Measurements from ENCODE around the gene DDTL.
A peak's percentile ranks its signal among the peaks of the same experiment; 100 is the strongest.
"Not testable (repeated sequence)": the region's sequence is repeated elsewhere in the genome, so short reads cannot be mapped to it uniquely, and the experiment has no call there.

DDTL gene

DNA sequence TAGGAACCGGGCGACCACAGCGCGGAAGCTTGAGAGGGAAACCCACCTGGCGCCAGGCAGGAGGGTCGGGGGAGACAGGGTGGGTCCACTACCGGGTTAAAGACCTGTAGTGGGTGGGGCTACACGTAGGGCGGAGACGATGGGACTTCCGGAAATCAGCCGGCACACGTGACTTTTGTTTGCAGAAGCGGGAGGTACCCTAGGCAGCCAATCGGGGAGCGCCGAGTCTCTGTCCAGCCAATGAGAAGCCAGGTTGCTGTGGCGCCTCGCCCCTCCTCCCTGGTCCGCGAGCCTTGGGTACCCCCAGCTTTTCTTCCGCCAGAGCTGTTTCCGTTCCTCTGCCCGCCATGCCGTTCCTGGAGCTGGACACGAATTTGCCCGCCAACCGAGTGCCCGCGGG lies at the start of gene DDTL:
DDTL (plus strand) TSS at position 321 of the 400 bp plus-strand sequence; CDS start at position 348, 27 bp downstream.
- not testable (repeated sequence) for DNase-seq (ENCODE audit: low read depth, low spot score)

DNA sequence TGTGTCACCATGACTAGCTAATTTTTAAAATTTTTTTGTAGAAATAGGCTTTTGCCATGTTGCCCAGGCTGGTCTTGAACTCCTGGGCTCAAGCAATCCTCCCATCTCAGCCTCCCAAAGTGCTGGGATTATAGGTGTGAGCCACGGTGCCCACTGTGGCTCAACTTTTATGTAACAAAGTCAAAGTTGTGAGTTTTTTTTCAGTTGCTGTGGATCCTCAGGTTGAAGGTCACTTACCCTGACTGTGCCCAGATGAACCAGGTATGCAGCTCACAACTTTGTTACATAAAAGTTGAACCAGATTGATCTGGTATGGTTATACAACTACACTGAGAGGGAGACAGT lies 46.4 kb upstream of the DDTL start:
- DNase-seq (ENCODE audit: low read depth, low spot score) = not testable (repeated sequence)

DNA sequence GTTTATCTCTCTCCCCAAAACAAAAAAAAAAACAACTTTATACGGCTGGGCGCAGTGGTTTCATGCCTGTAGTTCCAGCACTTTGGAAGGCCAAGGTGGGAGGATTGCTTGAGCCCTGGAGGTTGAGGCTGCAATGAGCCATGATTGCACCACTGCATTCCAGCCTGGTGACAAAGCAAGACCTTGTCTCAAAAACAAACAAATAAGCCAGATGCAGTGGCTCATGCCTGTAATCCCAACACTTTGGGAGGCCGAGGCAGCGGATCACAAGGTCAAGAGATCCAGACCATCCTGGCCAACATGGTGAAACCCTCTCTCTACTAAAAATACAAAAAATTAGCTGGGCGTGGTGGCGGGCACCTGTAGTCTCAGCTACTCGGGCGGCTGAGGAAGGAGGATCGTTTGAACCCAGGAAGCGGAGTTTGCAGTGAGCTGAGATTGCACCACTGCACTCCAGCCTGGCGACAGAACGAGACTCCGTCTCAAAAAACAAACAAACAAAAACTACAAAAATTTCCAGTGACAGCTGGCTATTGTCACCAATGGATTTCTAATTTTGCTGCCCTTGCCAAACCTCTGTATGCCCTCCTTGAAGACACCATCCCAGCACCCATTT lies 45.0 kb upstream of the DDTL start:
- DNase-seq (ENCODE audit: low read depth, low spot score) = not testable (repeated sequence)

DNA sequence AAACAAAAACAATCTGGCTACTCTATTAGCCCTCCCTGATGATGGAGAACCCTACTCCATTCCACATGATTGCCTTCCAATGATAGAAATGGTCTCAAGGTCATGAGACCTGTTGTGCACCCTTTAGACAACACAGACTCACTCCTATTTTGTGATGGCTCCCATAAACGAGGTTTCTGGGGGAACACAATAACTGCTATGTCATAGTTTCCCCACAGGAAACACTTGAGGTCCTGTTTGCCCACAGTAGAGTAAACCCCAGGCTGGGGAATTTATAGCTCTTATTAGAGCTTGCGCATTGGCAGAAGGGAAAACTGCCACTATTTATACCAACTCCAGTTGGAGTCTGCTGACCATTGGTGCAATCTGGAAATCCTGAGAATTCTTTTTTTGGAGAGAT lies 43.8 kb upstream of the DDTL start:
- no peak for DNase-seq (ENCODE audit: low read depth, low spot score)

DNA sequence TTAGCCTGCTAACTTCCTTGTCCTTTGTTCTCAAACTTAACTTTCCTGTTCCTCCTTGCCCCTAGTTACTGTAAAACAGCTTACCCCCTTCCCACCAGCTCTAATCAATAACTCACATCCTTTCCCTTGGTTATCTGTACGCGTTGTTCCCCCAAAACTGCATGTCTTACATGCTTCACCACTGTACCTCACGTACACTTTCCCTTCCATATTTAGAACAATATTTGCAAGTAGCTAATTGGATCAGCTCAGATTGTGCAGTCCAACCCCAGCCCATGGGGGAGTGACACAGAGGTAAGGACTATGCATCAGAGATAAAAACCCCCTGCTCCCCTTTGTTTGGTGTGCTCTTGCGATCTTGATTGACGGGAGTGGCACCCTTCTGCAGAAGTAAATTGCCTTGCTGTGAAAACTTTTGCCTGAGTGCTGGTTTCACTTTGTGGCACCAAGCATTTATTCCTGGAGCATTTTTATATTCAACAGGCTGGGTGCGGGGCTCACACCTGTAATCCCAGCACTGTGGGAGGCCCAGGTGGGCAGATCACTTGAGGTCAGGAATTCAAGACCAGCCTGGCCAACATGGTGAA lies 41.6 kb upstream of the DDTL start:
- no peak for DNase-seq (ENCODE audit: low read depth, low spot score)

DNA sequence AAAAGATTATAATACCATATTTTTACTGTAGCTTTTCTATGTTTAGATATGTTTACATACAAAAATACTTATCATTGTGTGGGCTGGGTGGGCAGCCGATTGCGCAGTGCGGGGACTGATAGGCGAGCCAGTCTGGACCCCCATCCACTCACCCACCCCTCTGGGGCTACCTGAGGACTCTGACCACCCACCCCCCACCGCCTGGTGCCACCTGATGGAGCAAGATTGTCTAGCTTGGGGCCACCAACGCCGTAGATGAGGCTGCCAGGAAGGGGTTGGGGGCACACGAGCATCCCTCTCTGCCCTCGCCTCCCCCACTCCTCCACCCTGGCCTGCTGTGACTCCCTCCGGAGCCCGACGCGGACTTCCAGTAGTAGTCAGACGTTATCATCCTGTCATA lies 40.1 kb upstream of the DDTL start:
- DNase-seq (ENCODE audit: low read depth, low spot score) = no peak

DNA sequence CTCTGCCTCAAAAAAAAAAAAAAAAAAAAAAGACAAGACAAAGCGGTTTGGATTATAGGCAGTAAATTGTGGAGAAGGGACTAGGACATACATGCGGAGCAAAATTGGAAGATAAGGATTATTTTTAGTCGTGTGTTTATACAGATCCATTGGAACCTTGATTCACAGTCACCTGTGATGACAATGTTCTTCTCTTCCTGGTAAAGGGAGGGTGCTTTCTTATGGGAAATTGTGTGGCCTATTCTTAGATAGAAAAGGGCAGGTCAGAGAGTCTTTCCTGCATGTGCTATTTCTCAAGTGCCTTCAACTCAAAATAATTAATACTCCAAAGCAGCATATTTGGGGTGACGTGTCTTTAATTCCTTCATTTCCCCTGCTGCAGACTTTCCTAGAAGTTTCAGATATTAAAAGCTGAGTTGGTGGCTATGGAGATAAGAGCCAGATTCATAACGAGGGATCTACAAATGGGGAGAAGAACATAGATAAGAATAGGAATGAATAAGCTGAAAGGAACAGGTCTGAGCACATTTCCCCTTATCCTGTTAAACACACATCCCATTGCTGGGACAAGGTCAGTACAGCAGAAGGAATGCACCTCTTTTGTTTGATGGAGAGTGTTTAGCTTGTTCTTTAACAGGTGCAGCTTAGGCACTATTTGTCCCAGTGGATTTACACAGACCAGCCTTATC lies 28.2 kb upstream of the DDTL start:
- DNase-seq (ENCODE audit: low read depth, low spot score) = no peak

DNA sequence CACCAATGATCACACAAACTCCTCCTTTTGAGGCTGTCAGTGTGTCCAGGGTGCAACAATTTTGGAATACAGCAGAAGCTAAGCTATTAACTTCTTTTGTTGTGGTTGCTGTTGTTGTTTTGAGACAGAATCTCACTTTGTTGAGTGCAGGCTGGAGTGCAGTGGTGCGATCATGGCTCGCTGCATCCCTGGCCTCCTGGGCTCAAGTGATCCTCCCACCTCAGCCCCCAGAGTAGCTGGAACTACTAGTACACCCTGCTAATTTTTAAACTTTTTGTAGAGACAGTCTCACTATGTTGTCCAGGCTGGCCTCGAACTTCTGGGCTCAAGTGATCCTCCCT lies 27.7 kb upstream of the DDTL start:
- DNase-seq (ENCODE audit: low read depth, low spot score) = no peak

DNA sequence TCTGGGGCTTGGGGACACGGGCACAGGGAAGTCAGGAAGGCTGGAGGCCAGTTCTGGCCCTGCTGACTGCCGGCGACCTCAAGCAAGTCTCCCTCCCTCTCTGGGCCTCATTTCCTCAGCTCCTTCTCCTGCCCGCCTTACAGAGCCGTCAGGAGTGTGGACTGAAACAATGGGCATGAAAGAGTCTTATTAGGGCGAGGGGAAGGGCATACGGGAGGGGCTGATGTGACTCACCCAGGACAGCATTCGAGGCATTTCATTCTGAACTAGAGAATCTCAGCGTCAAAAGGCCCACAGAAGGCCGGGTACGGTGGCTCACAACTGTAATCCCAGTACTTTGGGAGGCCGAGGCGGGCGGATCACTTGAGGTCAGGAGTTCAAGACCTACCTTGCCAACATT lies 26.5 kb upstream of the DDTL start:
- not testable (repeated sequence) for DNase-seq (ENCODE audit: low read depth, low spot score)

DNA sequence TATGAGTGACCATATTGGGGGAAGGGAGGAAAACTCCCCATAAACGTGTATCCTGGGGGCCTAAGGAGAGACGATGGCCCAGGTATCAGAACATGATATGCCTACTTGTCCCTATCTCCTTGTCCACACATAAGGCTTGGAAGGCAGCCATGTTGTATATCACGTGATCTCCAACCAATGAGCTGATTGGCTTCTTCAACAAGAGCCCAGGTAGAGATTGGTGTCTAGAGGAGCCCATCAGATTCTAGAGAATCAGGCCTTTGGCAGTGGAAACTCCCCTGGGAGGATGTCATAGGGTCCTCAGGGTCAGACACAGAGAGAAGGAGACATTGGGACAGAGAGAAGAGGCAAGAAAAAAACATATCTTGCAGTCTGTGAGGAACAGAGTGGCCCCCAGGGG lies 19.3 kb upstream of the DDTL start:
- DNase-seq (ENCODE audit: low read depth, low spot score) = not testable (repeated sequence)

DNA sequence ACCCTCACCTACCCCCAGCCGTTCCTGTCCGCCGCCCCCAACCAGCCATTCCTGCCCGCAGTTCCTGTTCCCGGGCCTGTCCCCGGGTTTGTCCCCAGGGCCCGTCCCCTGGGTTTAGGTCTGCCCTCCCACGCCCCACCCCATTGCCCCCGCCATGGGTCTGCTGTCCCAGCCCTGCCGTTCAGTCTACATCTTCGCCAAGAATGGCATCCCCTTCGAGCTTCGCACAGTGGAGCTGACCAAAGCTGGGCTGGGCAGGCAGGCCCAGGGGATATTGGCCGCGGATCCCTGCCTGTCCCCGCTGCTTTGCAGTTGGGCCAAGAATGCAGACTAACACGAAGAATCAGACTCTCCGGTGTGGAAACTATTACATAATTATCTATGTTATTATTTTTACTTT lies 16.9 kb upstream of the DDTL start:
- not testable (repeated sequence) for DNase-seq (ENCODE audit: low read depth, low spot score)

DNA sequence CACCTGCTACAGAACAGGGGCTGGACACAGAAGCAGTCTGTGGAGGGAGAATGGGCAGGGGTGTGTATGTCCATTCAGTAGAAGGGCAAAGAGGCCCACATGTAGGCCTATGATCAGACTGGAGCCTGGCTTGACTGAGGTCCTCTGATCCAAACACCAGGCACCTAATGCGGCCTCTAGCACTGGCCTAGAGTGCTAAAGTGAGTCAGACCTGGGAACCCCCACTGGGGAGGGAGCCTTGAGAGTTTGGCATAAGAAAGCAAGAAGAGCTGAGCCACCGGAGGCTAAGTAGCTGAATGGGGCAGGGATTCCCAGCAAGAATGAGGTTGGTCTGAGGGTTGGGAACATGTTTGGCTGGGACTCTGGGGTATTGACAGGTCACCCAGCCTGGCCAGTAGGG lies 15.3 kb upstream of the DDTL start:
- DNase-seq (ENCODE audit: low read depth, low spot score) = not testable (repeated sequence)

DNA sequence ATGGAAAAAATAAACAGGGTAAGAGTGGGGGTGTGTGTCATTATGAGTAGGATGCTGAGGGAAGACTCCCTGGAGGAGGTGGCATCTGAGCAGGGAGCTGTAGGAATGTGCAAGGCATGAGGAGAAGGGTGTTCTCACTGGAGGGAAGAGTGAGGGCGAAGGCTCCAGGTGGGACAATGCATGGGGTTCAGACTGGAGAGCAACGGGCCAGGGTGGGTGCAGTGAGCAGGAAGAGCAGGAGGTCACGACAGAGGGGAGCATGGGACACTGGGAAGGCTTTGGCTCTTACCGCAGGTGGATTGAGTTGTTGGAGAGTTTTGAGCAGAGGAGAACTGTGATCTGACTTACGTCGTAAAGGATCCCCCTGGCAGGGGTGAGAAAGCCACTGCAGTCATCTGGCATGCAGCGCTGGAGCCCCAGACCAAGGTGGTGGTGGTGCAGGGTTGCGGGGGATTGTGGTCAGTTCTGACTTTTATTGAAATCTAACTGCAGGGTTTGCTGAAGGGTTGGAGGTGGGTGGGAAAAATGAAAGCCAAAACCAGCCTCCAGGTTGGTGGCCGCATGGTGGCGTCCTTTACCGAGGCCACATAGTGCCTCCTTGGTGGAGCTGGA lies 13.8 kb upstream of the DDTL start:
- not testable (repeated sequence) for DNase-seq (ENCODE audit: low read depth, low spot score)

DNA sequence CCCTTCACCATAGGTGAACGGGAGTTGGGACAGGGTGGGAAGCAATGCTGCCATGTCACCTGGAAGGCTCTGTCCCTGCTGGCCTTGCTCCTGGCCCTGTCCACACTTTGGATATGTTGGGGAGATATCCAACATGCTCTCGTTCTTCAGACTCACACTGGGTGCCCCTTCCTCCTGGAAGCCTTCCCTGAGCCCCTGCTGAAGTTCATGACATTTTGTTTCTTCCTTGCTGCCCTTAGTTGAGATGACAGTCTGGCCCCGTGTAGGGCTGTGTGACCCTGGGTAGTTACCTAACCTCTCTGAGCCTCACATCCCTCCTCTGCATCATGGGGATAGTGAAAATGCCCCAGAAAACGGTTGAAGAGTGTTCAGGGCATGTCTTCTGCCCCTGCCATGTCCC lies 13.2 kb upstream of the DDTL start:
- not testable (repeated sequence) for DNase-seq (ENCODE audit: low read depth, low spot score)

DNA sequence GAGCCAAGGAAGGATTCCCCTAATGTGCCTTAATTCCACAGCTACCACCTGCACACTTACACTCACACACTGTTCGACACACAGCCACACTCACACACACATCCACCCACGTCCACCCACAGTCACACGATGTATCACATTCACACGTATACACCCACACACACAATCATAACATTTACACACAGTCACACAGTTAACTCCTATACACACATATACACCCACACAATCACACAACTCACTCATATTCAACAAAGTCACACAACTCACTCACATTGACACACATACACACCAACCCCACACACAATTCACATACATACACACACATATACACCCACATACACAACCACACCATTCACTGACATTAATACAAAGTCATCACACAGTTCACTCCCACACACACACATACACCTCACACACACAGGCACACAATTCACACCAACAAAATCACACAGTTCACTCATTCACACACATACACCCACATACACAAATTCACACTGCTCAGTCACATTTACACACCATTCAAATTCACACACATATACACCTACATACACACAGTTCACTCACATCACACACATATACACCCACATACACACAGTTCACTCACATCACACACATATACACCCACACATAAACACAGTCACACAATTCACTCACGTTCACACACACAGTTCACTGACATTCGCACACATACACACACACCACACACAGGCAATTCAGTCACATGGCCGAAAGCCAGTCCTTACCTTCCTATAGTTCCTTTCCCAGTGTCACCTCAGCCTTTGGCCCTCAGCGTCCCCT lies 12.3 kb upstream of the DDTL start:
- DNase-seq (ENCODE audit: low read depth, low spot score) = not testable (repeated sequence)

DNA sequence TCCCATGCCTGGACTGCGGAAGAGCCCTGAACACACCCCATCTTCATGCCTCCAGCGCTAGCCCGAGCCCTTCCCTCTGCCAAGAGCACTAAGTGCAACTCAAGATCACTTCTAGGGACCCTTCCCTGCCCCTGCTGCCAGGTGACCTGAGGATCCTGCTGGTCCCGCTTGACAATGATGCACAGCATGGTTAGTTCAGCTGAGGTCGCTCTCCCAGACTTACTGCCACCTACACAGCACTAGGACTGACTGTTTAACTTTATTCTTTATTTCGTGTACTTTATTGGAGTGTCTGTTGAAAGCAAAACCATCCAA lies 11.7 kb upstream of the DDTL start:
- not testable (repeated sequence) for DNase-seq (ENCODE audit: low read depth, low spot score)

DNA sequence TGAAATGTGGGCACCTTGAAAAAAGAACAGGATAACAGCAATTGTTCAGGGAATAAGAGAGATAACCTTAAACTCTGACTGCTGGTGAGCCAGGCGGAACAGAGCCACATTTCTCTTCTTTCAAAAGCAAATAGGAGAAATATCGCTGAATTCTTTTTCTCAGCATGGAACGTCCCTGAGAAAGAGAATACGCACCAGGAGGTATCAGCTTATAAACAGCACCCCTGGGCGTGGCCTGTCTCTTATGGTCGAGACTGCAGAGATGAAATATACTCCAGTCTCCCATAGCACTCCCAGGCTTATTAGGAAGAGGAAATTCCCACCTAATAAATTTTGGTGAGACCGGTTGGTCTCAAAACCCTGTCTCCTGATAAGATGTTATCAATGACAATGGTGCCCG lies 10.8 kb upstream of the DDTL start:
- DNase-seq (ENCODE audit: low read depth, low spot score) = not testable (repeated sequence)

DNA sequence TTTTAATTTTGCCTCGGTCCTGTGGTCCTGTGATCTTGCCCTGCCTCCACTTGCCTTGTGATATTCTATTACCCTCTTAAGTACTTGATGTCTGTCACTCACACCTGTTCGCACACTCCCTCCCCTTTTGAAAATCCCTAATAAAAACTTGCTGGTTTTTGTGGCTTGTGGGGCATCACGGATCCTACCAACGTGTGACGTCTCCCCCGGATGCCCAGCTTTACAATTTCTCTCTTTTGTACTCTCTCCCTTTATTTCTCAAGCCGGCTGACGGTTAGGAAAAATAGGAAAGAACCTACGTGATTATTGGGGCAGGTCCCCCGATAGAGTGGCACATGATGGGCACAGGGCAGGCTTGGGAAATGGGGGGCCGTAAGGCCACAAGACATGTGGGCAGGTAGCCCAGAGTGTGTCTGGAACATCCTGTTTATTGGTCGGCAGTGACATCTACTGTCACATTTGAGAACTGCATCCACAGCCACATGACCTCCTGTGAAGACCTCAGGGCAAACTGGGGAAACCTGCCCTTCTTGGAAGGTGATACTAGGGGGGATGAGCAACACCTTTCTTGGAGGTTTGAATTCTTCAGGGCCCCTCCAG lies 10.3 kb upstream of the DDTL start:
- DNase-seq (ENCODE audit: low read depth, low spot score) = peak; percentile 65

DNA sequence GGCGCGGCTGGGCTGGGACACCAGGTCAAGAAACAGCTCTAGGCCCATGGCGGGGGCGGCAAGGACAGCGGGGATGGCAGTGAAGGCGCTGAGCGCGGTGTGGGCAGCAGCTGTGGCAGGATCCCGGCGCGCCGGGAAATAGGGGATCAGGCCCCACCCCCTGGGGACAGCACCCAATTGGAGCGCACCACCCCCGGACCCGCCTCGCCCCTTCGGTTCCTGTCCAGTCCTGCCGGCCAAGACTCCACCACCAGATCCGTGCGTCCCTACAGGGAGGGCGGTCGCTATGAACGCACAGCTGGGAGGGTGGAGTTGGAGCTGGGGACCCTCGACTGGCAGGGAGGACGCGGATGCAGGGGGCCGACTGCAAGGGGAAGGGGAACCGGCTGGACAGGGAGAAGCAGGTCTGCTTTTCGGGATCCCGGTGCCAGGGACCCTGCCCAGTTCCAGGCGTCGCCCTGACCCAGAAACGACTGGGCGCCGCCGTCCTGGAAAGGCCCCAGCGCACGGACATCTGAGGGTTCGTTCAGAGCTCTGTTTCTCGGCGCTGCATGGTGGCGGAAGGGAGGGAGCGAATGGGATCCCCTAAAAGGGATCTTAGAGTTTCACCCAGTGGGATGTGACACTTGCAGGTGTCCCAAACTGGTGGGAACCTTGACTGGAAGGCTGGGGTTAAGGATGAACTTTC lies 5.5 kb upstream of the DDTL start, which contains the start of gene GSTT2B:
GSTT2B (minus strand) TSS at position 112 of the 688 bp plus-strand sequence; CDS start at position 48, 64 bp downstream.
- not testable (repeated sequence) for DNase-seq (ENCODE audit: low read depth, low spot score)

DNA sequence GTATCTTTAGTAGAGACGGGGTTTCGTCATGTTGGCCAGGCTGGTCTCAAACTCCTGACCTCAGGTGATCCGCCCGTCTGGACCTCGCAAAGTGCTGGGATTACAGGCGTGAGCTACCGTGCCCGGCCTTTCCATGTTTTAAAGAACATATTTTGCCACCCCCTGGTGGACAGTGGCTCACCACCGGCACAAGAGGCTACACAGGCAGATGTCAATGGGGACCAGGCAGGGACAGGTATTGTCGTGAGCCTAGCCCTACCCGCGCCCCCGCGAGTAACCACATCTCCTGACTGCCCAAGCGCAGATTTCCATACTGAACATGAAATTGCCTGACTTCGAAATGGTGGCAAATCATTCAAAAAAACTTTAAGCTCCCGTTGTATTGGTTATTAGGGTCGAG lies 594 bp upstream of the DDTL start:
- DNase-seq (ENCODE audit: low read depth, low spot score) = not testable (repeated sequence)

DNA sequence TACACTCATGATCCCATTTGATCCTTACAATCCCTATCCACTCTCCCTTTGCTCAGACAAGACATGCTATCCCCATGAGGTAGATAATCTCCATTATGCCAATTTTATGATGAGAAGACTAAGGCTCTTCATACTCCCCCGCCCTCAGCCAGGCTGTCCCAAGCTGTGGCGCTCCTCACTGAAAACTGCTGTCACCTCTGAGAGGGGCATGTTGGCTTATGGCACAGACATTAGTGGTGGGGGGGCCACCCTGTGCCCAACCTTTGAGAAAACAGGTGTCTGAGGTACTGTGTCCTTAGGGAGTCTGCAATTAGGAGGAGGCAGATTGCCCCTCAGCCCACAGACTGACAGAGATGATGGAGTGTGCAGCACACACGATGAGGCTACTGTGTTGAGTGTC lies 2.4 kb downstream of the DDTL start:
- no peak for DNase-seq (ENCODE audit: low read depth, low spot score)

All from activated CD4-positive, CD25-positive, alpha-beta regulatory T cell treated with anti-CD3 and anti-CD28 coated beads, Interleukin-2, amount 50 U/mL, for 16 hours (primary cell).